GM19438 (cell line): ENCODE data around the gene GGA3.
"Not testable (repeated sequence)": the region's sequence is repeated elsewhere in the genome, so short reads cannot be mapped to it uniquely, and the experiment has no call there.

Experiments
- ATAC-seq: cut with Tn5 transposase; IDR thresholded peaks from one replicate; pipeline ENCODE4 v1.9.1; 2021; ENCODE audit warnings: low read depth; ENCODE audit not compliant: unreplicated experiment

The GGA3 gene

DNA sequence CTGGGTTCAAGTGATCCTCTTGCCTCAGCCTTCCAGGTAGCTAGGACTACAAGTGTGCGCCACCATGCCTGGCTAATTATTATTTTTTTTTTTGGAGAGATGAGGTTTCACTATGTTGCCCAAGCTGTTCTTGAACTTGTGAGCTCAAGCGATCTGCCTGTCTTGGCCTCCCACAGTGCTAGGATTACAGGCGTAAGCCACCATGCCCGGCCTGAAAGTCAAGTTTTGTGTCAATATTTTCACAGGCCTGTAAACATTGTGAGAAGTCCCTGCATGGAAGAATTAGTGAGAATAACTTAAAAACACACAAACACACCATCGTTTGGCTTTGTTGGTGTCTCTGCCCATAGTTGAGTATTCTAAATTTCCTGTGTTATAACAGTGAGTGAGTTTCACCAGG is 33.7 kb downstream of the GGA3 start:
- ATAC-seq = no peak

DNA sequence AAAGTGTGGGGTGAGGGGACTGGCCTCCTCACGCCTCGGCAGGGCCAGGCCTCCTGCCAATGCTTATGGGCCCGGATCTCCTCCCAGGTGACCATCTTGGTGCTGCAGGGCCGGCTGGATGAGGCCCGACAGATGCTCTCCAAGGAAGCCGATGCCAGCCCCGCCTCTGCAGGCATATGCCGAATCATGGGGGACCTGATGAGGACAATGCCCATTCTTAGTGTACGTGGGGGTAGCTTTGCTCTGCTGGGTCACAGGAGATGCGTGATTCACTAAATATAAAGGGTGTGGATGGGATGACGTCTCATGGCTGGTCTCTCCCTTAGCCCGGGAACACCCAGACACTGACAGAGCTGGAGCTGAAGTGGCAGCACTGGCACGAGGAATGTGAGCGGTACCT is 36.4 kb downstream of the GGA3 start:
- no peak for ATAC-seq

DNA sequence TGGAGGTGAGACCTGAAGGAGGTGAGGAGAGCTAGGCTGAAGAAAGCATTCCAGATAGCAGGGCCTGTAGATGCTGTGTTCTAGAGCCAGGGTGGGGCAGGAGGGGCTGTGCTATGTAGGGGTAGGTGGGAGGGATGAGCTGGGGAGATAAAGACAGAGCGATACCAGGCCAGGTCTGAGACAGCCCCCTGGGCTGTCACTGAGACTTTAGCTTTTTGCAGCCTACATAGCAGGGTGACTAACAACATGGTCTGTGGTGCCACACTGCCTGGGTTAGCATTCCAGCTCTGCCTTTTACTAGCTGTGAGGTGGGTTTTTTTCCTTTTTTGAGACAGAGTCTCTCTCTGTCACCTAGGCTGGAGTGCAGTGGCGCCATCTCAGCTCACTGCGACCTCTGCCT is 41.6 kb downstream of the GGA3 start:
- ATAC-seq = no peak

DNA sequence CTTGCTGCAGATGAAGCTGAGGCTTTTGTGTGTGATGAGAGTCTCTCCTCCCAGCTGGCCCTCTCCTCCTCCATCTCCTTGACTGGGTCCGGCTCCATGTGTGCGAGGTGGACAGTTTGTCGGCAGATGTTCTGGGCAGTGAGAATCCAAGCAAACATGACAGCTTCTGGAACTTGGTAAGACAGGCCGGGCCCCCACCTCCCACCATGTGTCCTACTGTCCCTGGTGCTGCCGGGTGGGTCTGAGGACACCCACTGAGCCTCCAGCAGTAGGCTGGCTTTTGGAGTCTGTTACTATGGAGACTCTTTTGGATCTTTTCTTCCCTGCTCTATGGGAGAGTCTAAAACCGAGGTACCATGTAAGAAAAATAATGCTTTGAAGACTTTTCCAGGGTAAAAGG is 43.3 kb downstream of the GGA3 start:
- ATAC-seq = no peak

DNA sequence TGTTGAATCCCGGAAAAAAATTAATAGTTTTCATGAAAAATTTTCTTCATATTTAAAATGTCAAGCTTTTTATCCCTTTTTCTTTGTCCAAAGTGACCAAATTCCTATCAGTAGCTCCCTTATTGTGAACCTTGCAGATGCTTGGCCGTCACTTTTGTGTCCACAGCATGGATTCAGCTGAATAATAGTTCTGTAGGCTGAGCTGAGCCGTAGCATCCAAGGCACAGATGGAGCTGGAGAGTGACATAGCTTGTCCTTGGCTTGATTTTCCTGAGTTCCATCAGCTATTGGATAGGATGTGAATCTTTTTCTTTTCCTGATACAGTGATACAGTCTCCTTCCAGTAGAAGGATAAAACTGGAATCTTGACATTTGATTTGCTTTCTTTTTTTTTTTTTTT is 52.3 kb downstream of the GGA3 start:
- ATAC-seq = no peak

DNA sequence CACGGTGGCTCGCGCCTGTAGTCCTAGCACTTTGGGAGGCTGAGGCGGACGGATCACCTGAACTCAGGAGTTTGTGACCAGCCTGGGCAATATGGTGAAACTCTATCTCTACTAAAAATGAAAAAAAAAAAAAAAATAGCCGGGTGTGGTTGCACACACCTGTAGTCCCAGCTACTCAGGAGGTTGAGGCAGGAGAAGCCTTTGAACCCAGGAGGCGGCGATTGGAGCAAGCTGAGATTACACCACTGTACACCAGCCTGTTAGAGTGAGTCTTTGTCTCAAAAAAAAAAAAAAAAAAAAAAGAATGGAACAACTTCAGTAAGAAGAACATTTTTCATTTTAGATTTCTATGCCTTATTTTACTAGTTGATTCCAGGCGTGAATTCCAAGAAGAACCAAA is 53.2 kb downstream of the GGA3 start:
- no peak for ATAC-seq

DNA sequence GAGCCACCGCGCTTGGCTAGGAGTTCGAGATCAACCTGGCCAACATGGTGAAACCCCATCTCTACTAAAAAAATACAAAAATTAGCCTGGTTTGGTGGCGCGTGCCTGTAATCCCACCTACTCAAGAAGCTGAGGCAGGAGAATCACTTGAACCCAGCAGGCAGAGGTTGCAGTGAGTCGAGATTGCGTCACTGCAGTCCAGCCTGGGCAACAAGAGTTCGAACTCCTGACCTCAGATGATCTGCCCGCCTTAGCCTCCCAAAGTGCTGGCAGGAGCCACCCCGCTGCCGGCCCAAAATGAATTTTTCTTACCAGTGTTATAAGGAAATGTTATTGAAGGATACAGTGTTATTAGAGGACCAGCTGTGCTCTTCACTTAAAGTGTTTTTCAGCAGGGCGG is 53.6 kb downstream of the GGA3 start:
- no peak for ATAC-seq

DNA sequence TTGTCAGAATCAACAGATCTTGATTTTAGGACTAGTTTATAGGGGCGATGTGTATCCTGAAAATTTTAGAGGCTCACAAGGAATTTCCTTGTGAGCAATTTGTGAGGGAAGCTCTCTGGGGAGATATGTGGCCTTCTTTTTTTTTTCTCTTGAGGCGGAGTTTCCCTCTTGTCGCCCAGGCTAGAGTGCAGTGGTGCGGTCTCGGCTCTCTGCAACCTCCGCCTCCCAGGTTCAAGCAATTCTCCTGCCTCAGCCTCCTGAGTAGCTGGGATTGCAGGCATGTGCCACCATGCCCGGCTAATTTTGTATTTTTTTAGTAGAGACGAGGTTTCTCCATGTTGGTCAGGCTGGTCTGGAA is 54.4 kb downstream of the GGA3 start:
- not testable (repeated sequence) for ATAC-seq

DNA sequence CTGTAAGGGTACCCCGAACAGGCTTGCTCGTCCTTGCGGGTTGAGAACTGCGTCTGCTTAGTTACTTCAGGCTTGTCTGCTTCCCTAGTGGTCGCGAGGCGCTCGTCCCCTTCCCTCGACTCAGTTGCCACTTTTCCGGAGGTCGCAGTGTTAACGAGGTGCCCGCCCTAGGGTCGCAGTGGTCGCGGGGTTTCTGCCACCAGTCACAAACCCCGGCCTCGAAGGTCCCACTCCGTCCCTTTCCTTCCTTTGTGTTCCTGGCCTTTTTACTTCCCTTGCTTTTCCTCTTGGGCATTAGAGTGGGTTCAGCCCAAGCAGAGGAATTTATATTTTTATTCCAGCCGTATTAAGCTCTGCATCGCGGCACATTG is 55.6 kb downstream of the GGA3 start:
- ATAC-seq = peak; percentile 31

DNA sequence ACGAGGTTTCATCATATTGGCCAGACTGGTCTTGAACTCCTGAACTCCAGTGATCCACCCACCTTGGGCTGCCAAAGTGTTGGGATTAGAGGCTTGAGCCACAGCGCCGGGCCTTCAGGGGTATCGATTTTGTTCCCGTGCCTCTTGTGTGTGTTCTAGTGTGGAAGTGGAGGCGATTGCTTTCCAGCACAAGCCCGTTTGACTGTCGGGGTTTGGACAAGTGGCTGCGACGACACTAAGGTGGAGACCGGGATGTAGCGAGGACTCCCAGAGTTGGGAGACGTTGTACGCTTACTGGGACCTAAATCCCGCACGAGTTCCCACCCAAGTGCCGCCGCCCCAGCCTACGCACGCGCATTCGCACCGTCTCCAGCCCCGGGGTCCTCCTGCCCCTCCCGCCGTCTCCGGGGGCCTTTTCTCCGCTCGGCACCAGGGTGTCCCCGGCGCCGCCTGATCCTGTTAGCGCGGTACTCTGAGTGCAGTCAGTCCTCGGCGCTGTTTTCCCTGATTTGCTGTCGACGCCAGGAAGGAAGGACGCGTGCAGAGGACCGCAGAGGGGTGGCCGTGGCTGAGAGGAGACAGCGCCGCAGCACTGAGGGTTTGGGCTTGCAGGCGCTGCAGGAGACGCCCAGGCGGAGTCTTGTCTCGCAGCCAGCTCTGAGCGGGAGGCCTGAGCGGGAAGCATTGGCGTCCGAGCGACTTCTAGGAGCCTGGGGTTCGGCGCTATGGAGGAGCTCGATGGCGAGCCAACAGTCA is 56.2 kb downstream of the GGA3 start, which contains the start of gene NUP85:
TSS of gene NUP85 (plus strand) at position 643 of the 756 bp plus-strand sequence. CDS start at position 726, 83 bp downstream.
- ATAC-seq = peak; percentile 65

DNA sequence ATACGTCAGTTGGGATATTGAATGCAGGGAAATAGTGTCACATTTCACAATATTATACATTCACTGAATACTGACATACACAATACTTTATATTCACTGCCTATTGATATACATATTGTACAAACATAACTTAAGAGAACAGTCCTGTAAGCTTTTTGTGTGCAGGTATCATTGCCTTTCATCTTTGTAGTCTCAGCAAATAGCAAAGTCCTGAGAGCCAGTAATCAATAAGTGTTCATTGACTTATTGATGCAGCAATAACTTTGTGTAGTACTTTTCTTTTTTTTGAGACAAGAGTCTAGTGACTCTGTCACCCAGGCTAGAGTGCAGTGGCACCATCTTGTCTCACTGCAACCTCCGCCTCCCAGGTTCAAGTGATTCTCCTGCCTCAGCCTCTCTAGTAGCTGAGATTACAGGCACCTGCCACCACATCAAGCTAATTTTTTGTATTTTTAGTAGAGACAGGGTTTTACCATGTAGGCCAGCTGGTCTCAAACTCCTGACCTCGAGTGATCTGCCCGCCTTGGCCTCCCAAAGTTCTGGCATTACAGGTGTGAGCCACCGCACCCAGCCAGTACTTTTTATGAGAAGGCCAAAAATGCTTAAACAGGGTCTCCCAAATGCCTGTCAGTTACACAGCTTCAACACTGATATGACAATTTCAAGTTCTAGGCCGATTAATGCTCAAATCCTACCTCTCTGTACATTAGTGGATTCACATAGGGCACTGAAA is 61.4 kb downstream of the GGA3 start:
- ATAC-seq = no peak

DNA sequence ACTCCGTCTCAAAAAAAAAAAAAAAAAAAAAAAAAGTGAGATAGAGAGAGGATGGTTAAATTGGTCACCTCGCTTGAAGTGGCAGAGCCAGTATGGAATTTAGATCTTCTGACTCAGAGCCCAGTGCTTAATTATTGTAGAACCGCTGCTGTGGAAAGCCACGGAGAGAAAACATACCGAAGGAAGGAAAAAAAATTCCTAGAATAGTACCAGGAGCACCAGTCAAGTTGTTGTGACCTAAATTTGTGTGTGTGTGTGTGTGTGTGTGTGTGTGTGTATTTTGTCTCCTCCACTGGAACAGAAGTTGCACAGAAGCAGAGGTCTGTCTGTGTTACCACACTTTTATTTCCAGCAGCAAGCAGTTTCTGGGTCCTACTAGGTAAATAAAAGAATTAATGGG is 66.5 kb downstream of the GGA3 start:
- ATAC-seq = no peak

DNA sequence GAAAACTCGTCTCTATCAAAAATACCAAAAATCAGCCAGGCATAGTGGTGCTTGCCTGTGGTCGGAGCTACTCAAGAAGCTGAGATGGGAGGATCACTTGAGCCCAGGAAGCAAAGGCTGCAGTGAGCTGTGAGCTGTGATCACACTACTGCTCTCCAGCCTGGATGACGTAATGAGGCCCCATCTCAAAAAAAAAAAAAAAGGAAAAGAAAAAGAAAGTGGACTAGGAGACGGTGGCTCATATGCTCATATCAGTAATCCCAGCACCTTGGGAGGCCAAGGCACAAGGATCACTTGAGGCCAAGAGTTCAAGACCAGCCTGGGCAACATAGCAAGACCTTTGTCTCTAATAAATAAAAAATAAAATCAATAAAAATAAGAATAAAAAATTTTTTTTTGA is 69.8 kb downstream of the GGA3 start:
- ATAC-seq = no peak

DNA sequence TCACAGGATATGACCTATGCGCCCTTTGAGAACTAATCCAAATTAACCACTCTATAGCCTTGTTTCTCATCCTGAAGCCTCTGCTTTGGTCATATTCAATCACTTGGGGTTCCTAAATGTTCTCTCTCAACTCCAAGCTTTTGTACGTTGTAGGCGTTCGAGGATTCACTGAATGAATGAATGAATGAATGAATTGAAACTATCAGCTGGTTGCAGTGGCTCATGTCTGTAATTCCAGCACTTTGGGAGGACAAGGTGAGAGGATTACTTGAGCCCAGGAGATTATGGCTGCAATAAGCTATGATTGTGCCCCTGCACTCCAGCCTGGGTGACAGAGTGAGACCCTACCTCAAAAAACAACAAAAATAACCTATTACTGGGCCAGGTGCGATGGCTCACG is 72.8 kb downstream of the GGA3 start:
- no peak for ATAC-seq
